Ovary (tissue), 3 donors: ENCODE results near the gene DPEP1.

ENCODE experiments used
- CTCF ChIP-seq, 3 donors: fragments of 450-650 bp in 2 of 3; fragments of 200-600 bp in 1 of 3; IDR thresholded peaks; one replicate each; pipeline versions ENCODE4 v1.5.1 to v1.8.0; 2016 to 2022; ENCODE audit warnings: antibody characterized with exemption in 3 of 3, mild to moderate bottlenecking in 1 of 3
- EP300 ChIP-seq: sonication (generic); formaldehyde crosslinking; IDR thresholded peaks from one replicate; pipeline ENCODE4 v1.6.1; 2017; ENCODE audit warnings: antibody characterized with exemption
- POLR2A ChIP-seq: fragments of 450-650 bp; IDR thresholded peaks from one replicate; pipeline ENCODE4 v1.6.1; 2017; ENCODE audit warnings: antibody characterized with exemption, mild to moderate bottlenecking, moderate library complexity
- donor health status: DM: no; HTN: no; CAD: no.

- TF ChIP-seq CTCF (IDR thresholded peaks at IDR 0.05) (no peak), POLR2A (no peak), EP300 (no peak)
Observed at GRCh38 chr16:89668790-89669158, 55.3 kb downstream of the DPEP1 start.
